GM18508 (cell line): Measurements from ENCODE around the gene DNAJC5.
"Not testable (repeated sequence)": the region's sequence is repeated elsewhere in the genome, so short reads cannot be mapped to it uniquely, and the experiment has no call there.

Source experiments
- ATAC-seq: cut with Tn5 transposase; IDR thresholded peaks from one replicate; pipeline ENCODE4 v1.9.1; 2021; ENCODE audit warnings: moderate number of reproducible peaks; ENCODE audit not compliant: insufficient read depth, unreplicated experiment

DNAJC5 gene

DNA sequence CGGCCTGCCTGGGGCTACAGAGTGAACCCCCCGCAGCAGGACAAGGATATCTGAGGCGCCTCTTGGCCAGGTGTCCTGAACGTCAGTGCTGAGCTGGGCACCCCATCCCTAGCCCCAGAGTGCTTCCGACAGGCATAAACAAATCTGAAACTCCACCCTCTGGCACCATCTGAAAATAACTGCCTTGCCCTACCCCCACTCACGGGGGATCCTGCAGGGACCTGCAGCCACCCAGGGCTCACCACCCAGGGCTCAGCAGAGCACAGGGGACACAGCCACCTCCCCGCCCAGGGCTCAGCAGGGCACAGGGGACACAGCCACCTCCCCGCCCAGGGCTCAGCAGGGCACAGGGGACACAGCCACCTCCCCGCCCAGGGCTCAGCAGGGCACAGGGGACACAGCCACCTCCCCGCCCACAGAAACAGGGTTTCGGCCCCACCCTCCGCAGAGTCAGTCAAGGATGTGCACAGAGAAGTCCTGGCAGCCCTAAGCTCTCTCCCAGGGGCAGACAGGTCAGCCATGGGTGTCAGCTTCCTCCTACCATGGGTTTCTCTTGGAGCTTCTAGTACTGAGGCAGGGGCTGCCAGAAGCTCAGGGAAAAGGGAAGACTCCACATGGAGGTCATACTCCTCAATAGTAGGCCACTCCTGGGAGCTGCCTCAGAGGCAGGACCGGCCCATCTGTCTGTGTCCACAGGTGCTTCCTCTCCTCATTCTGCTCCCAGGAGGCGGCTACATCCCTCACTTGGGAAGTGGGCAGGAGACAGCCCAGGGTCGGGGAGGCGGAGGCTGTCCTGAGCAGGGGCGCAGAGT lies 56.7 kb downstream of the DNAJC5 start:
- no peak for ATAC-seq

- no peak for ATAC-seq
Measured at GRCh38 chr20:63952210-63952535, 57.2 kb downstream of the DNAJC5 start.

GRCh38 chr20:63952769-63953168 lies 57.8 kb downstream of the DNAJC5 start:
- ATAC-seq, result no peak

- no peak for ATAC-seq
Measured at GRCh38 chr20:63953764-63954429, 59.0 kb downstream of the DNAJC5 start.

DNA sequence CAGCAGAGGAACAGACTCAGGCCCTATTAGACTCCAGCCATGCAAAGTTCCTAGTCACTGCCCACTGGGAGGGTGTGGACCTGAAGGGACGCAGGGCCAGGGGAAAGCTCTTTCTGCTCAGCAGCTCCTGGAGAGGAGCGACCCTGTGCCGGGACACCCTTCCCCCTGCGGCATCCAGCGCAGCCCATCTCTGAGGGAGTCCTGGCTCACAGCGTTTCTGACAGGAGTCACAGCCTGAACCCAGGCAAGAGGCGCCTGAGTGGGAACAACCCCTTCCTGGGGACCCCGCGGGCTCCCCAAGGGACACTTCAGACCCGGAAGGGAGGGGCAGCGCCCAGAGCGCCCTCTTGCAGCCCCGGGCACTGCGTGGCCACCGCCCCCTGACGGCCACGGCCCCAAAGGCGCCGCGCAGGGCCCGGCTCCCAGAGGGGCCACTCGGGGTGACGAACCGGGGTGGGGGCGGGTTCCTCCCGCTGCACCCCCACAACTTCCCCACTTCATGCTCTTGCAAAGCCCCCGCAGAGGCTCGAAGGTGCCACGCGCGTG lies 60.4 kb downstream of the DNAJC5 start:
- ATAC-seq, result no peak

DNA sequence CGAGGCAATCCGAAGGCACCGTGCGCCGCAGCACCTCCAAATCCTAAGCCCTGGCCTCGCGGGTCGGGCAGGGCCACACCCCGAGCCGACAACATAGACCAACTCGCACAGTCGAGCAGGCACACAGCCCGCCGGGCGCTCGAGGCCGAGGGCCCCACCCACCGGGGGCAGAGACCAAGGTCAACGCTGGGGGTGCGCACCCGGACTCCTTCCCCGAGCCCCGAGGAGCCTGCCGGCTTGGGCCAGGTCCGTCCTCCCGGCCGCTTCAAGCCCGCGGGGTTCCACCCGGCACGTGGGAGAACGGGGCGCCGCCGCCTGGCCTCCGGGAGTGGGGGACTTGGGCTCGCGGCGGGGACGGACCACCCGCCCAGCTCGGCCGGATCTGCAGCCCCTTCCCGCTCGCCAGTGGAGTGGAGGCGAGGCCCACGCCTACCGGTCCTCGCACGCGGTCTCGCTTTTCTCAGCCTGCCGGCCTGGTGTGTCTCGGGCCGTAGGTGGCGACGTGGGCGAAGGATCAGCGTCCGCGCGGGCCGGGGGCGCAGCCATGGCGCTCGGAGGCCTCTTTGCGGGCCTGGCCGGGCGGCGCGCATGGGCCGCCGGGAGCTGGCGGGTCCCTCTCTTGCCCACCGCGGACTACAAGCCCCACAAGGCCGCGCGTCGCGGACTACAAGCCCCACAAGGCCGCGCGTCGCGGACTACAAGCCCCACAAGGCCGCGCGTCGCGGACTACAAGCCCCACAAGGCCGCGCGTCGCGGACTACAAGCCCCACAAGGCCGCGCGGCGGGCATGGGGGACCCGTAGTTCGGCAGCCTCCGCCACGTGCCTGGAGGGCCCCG lies 61.1 kb downstream of the DNAJC5 start, which contains the start of gene UCKL1:
Gene UCKL1, minus strand, starts transcription at position 590 of the 837 bp plus-strand sequence. Its CDS starts 44 bp downstream, at position 546.
- ATAC-seq, result no peak

GRCh38 chr20:63956664-63957003 lies 61.7 kb downstream of the DNAJC5 start:
- ATAC-seq, result no peak

DNA sequence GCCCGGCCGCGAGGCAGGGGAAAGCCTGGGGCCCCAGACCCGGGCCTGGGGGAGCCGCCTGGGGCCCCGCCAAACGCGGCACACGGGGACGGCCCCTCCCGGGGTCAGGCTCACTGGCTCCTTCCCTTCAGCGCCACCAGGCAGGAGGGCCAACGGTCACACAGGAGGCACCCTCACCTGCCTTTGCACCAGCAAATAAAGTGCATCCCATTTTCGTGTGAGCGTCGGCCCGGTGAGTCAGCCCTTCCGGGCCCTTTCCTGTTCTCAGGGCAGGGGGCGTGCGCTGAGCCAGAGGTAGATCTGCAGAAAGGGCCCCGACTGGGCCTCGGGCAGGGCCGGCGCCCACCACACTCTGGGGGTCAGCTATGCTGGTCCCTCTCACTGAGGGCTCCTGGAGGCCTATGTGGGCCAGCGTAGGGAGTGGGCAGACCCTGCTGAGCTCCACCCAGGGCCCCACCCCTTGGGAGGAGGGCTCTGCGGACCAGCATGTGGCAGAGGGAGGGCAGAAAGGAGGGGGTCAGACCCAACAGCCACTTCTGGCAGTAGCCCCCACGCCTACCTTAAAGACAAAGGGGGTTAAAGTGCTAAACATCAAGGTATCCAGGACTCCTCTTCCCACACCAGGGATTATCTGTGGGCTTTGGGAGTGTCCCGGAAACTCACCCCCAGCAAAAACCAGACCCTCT lies 62.2 kb downstream of the DNAJC5 start:
- no peak for ATAC-seq

GRCh38 chr20:63957690-63958441 lies 62.9 kb downstream of the DNAJC5 start:
- no peak for ATAC-seq

DNA sequence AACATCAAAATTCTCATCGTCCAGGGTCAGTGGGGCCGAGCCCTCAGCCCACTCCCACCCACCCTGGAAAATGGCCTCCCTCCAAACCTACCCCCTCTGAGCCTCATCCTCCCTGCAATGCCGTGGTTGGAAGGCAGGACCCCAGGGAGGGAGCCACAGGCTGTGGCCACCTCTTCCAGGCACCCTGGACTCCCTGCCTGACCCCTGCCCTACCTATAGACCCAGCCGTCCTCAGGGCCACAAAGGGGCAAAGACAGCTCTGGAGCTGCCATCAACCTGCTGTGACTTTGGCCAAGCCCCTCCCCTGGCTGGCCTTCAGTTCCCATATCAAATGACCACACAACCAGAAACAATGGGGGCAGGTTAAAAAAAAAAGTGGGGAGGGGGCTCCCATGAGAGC lies 63.5 kb downstream of the DNAJC5 start:
- ATAC-seq, result no peak

GRCh38 chr20:63958964-63959698 lies 64.2 kb downstream of the DNAJC5 start:
- no peak for ATAC-seq

- ATAC-seq, result no peak
Measured at GRCh38 chr20:63959699-63960075, 64.8 kb downstream of the DNAJC5 start.

DNA sequence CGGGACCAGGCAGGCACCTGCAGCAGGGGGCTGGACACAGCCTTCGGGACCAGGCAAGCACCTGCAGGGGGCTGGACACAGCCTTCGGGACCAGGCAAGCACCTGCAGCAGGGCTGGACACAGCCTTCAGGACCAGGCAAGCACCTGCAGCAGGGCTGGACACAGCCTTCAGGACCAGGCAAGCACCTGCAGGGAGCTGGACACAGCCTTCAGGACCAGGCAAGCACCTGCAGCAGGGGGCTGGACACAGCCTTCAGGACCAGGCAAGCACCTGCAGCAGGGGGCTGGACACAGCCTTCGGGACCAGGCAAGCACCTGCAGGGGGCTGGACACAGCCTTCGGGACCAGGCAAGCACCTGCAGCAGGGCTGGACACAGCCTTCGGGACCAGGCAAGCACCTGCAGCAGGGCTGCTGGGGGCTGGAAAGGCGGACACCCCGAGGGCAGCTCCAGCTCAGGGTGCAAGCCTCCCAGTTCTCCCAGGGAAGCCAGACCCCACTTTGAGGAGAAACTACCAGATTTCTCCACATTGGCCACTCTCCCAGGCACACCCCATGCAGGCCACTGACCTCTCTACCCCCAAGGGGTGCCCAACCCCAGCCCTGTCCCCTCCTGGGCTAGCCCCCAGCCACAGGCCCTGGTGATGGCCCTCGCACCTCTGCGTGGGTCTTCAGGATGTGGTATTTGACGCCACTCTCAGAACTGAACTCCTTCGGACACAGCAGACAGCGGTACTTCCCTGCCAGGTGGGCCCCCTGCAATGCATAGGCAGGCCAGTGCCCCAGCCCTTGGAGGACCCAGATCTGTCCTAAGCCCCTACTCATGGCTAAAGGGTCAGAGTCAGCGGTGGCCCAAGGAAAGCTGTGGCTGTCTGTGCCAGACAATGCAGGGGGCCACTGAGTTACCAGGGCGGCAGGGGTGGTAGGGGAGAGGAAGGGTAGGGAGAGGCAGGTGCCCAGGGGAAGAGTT lies 66.0 kb downstream of the DNAJC5 start:
- ATAC-seq, result not testable (repeated sequence)

DNA sequence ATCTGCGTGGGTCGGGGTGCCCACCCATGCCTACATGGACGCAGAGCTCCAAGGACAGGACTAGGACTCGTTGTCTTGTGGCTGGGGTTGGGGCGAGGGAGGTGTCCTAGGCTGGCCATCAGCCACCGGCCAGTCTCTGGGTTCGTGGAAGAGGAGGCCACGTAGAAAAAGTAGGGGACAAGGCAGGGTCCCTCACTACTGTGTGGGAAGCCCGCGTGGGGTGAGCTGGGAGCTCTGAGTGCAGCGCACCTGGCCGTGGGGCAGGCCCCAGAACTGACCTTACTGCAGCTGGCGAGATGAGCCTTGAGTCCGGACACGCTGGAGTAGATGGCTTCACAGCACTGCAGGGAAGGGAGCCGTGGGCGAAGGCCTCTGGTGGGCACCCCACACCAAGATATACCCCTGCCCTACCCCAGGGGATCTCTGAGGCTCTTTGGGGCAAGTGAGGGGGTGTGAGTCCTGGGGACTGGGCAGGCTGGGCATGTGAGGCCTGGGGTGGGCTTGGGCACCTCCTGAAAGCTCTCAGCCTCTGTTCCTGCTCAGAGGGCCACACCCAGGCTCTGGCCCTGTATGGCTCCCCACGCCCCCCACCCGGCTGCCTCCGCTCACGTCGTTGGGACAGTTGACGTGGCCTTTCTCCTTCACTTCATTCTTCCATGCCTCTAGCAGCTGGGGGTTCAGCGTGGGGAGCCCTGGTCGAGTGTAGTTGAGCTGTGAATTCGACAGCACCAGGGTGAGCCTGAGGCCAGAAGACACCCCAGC lies 66.9 kb downstream of the DNAJC5 start:
- no peak for ATAC-seq

DNA sequence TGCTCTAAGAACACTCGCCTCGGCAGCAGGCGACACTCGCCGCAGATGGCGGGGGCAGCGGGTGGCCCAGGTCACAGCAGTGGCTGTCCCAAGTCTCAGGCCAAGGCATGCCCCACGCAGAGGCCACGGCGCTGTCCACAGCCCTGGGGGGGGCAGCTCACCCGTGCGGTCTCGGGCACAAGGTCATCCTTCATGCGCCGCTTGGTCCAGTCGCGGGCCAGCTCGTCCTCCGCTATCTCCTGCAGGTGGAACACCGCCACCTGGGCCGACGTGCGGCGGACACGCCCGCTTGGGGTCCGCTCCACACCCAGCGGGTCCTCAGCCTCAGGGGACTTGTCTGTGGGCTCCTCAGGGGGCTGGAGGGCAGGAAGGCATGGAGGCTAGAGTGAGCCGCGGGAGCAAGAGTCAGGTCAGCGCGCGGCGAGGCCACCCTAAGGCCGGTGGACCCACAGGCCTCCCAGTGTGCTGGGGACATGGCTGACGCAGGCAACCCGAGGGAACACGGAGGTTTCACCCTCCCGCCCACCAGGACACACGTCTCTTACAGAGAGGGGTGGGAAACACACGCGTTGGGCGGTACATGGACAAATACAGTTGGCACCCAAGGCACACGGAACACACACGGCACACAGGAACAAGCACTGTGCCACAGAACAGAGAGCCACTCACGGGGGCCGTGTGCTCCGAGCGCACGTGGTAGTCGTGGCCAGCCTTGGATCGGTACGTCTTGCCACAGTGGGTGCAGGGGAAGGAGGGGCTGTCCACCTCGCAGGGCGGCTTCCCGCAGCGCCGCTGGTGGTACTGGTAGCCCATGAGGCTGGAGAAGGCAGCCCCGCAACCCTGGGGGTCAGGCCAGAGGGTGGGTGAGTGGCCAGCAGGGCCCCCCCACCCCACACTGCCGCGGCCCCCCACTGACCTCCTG lies 67.8 kb downstream of the DNAJC5 start:
- no peak for ATAC-seq

DNA sequence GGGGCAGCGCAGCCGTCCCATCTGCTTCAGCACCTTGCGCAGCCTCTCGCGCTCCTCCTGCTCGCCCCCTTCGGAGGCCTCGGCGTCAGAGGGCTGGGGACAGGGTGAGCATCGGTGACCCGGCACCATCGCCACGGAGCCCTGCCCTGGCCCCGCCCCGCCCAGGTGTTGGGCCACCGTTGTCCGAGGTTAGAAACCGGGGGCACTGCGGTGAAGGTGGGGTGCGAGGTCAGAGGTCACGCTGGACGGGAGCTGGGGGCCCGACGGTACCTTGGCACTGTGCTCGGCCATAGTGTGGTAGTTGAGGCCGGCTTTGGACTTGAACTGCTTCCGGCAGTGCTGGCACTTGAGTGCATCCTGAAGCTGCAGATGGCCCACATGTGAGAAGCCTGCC lies 68.4 kb downstream of the DNAJC5 start:
- no peak for ATAC-seq
